ENCODE results near the gene CYP27A1. TPM values are rescaled to one million over a fixed set of nuclear protein-coding genes. Genes with fewer than 3 reads are reported as not detected.
A peak's percentile ranks its signal among the peaks of the same experiment; 100 is the strongest.

Gene CYP27A1
- total and polyA plus RNA-seq, 4 donors = 38.3 to 110 (median 77.1) TPM

DNA sequence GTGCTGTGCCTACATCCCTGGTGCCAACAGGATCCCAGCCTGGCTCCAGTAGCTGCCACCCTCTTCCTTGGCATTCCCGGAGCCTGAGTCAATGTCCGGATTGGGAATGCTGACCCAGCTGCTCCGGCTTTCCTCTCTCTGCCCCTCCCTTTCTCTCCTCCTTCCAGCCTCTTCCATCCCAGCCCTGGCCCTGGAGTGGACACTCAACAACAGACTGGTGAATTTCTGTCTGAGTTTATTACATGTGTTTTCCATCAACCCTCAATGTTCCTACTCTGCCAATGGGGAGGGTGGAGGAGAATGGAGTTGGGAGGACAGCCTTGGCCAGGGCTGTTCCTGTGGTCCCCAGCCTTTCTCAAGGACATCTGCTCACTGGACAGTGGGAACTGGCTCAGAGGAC is 50.6 kb downstream of the CYP27A1 start:
- Histone ChIP-seq H3K4me3 (no peak overlapping the region), H3K4me1 (ENCODE audit: control insufficient read depth in 5 of 5, insufficient read depth in 5 of 5, low read length in 5 of 5) (peaks cover 0 to 7% (median 0%) of the 10 kb centered on the region in 5 donors), H3K36me3 (ENCODE audit: control insufficient read depth in 4 of 4, insufficient read depth in 4 of 4, low read length in 4 of 4) (no peaks in the 10 kb centered on the region), H3K27ac (ENCODE audit: low read depth in 1 of 2, low read length in 1 of 2) (no peak overlapping the region), H3K9me3 (ENCODE audit: control insufficient read depth in 4 of 4, insufficient read depth in 3 of 4, low read length in 3 of 4) (peaks cover 0 to 5% (median 0%) of the 10 kb centered on the region in 4 donors), H3K9ac (ENCODE audit: insufficient read depth in 1 of 2, low read length in 2 of 2) (no peak overlapping the region), H3K27me3 (ENCODE audit: control insufficient read depth in 3 of 3, insufficient read depth in 3 of 3, low read length in 2 of 3) (peaks cover 0 to 5% (median 5%) of the 10 kb centered on the region in 3 donors)
- 68 to 75% methylated on average over 3 of the region's 3 CpGs for WGBS, 2 donors
- no peak for ATAC-seq (ENCODE audit: insufficient read depth, low FRiP score)
- no peak for DNase-seq
- TF ChIP-seq, protein P1, sequence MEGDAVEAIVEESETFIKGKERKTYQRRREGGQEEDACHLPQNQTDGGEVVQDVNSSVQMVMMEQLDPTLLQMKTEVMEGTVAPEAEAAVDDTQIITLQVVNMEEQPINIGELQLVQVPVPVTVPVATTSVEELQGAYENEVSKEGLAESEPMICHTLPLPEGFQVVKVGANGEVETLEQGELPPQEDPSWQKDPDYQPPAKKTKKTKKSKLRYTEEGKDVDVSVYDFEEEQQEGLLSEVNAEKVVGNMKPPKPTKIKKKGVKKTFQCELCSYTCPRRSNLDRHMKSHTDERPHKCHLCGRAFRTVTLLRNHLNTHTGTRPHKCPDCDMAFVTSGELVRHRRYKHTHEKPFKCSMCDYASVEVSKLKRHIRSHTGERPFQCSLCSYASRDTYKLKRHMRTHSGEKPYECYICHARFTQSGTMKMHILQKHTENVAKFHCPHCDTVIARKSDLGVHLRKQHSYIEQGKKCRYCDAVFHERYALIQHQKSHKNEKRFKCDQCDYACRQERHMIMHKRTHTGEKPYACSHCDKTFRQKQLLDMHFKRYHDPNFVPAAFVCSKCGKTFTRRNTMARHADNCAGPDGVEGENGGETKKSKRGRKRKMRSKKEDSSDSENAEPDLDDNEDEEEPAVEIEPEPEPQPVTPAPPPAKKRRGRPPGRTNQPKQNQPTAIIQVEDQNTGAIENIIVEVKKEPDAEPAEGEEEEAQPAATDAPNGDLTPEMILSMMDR (IDR thresholded peaks at IDR 0.05; ENCODE audit: control extremely low read depth, extremely low read depth) = no peak

DNA sequence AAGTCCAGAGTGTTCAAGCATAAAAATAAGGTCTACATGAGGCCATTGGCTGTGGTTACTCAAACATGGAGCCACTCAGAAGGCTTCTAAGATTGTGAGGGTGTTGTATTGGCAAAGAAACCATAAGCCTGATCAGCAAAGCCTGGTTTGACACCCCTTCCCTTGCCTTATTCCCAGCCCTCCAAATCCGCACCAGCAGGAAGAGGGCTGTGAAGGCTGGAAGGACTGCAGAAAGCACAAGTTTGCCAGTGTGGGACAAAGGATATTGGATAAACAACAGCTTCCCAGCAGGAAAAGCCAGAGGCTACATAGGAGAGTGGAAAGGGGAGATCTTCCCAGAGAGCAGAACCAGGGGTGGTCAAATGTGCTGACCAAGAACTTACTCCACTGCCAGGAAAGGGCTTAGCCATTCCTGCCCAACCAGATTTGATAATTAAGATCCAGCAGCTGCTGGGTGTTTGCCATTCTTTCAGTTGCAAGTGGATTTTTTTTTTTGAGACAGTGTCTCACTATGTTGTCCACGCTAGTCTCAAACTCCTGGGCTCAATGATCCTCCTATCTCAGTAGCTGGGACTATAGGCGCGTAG is 51.2 kb downstream of the CYP27A1 start:
- Histone ChIP-seq H3K36me3 (ENCODE audit: control insufficient read depth in 4 of 4, insufficient read depth in 4 of 4, low read length in 4 of 4) (no peaks in the 10 kb centered on the region), H3K27me3 (ENCODE audit: control insufficient read depth in 3 of 3, insufficient read depth in 3 of 3, low read length in 2 of 3) (peaks cover 0 to 5% (median 3%) of the 10 kb centered on the region in 3 donors), H3K9me3 (ENCODE audit: control insufficient read depth in 4 of 4, insufficient read depth in 3 of 4, low read length in 3 of 4) (peaks cover 0 to 6% (median 0%) of the 10 kb centered on the region in 4 donors), H3K27ac (ENCODE audit: low read depth in 1 of 2, low read length in 1 of 2) (no peak overlapping the region), H3K9ac (ENCODE audit: insufficient read depth in 1 of 2, low read length in 2 of 2) (no peak overlapping the region), H3K4me3 (no peak overlapping the region), H3K4me1 (ENCODE audit: control insufficient read depth in 5 of 5, insufficient read depth in 5 of 5, low read length in 5 of 5) (peaks cover 0 to 7% (median 0%) of the 10 kb centered on the region in 5 donors)
- ATAC-seq (ENCODE audit: insufficient read depth, low FRiP score) (no peak), DNase-seq (peak in 1 of 3 donors; percentile 6)
- 79 to 86% methylated on average over 4 of the region's 4 CpGs for WGBS, 2 donors
- TF ChIP-seq, protein P1 (IDR thresholded peaks at IDR 0.05; ENCODE audit: control extremely low read depth, extremely low read depth) = no peak

DNA sequence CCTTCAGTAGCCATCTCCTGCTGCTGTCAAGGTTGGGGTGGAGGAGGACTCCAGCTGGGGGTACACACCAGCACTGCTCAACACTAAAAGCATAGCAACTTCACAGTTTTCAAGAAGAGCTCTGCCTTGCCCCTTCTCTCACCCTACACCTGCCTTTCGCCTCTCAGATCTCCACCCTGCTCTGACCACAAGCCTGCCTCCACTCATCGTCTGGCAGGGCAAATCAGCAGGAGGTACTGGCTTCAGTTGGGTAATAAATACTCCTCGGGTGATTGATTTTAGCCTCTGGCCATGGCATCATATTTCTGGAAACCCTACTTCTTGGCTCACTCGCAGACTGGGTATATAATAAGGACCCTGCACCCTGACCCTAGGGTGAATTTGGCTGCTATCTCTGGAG is 52.7 kb downstream of the CYP27A1 start:
- Histone ChIP-seq H3K36me3 (ENCODE audit: control insufficient read depth in 4 of 4, insufficient read depth in 4 of 4, low read length in 4 of 4) (no peaks in the 10 kb centered on the region), H3K27me3 (ENCODE audit: control insufficient read depth in 3 of 3, insufficient read depth in 3 of 3, low read length in 2 of 3) (peaks cover 0 to 5% (median 3%) of the 10 kb centered on the region in 3 donors), H3K9me3 (ENCODE audit: control insufficient read depth in 4 of 4, insufficient read depth in 3 of 4, low read length in 3 of 4) (peaks cover 0 to 6% (median 0%) of the 10 kb centered on the region in 4 donors), H3K9ac (ENCODE audit: insufficient read depth in 1 of 2, low read length in 2 of 2) (no peak overlapping the region), H3K4me3 (no peak overlapping the region), H3K4me1 (ENCODE audit: control insufficient read depth in 5 of 5, insufficient read depth in 5 of 5, low read length in 5 of 5) (peaks cover 0 to 7% (median 0%) of the 10 kb centered on the region in 5 donors), H3K27ac (ENCODE audit: low read depth in 1 of 2, low read length in 1 of 2) (no peak overlapping the region)
- ATAC-seq (ENCODE audit: insufficient read depth, low FRiP score) (no peak), DNase-seq (no peak)
- 75 to 78% methylated on average over 4 of the region's 4 CpGs for whole genome bisulfite sequencing, 2 donors
- TF ChIP-seq, protein P1 (IDR thresholded peaks at IDR 0.05; ENCODE audit: control extremely low read depth, extremely low read depth) = no peak

Measured in lung (tissue), 12 donors.